Colon (tissue), 2 donors: ENCODE data around the gene WBP1L.
"Not testable (repeated sequence)": the region's sequence is repeated elsewhere in the genome, so short reads cannot be mapped to it uniquely, and the experiment has no call there.

ENCODE experiments used
- FAIRE-seq: peaks from 2 replicates; lab custom pipeline; 2012; peaks lifted over from hg19 to GRCh38; lab: Jason Lieb, UNC
- donor health status: control.
- donor health status: control.

WBP1L gene

DNA sequence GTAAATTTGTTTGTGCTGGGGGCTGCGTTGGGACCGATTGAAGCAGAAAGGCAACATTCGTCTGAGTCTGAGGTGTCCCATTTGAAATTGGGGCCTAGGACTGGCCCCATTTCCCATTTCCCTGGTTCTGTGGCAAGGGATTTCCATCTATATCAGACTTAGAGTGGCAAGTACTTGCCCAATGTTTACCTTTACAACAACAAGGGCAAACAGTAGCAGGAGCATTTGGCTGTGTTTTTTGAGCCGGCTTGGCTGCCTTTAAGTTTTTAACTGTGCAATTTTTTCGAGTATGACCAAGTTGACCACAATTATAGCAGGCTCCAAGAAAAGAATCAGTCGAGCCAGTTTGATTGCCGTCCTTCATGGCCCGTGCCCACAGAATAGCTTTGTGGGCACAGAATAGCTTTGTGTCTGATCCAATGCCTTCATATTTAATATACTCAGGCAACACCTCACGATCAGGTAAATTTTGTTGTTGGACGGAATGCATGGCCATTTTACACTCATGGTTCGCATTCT is 98.1 kb downstream of the WBP1L start:
- no peak for FAIRE-seq

GRCh38 chr10:102843139-102843538 is 99.4 kb downstream of the WBP1L start:
- FAIRE-seq = not testable (repeated sequence)

DNA sequence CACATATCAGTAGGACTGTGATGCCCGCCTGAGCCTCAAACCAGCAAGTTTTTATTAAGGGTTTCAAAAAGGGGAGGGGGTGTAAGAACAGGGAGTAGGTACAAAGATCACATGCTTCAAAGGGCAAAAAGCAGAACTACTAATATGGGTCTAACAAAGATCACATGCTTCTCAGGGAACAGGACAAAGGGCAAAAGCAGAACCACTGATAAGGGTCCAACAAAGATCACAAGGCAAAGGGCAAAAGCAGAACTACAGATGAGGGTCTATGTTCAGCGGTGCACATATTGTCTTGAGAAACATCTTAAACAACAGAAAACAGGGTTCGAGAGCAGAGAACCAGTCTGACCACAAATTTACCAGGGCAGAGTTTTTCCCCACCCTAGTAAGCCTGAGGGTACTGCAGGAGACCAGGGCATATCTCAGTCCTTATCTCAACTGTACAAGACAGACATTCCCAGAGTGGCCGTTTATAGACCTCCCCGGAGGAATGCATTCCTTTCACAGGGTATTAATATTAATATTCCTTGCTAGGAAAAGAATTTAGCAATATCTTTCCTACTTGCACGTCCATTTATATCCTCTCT is 100.5 kb downstream of the WBP1L start:
- not testable (repeated sequence) for FAIRE-seq

GRCh38 chr10:102845352-102845902 is 101.7 kb downstream of the WBP1L start:
- no peak for FAIRE-seq

DNA sequence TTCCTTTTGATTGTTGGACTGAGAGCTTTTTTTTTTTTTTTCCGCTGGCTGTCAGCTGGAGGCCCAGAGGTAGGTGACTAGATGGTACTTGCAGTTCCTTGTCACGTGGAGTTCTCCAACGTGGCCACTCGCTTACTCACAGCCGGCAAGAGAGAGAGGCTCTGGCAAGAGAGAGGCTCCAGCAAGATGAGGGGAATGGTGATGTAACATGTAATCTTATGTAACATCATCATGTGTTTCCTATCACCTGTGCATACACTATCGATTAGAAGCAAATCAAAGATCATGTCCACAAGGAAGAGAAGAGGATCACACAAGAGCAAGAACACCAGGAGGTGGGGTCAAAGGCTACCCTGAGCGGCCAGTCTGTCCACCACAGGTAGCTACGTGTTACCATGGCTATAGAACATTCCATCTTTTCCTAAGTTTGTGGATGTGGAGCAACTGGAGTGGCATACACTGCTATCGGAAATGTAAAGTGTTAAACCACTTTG is 106.3 kb downstream of the WBP1L start:
- FAIRE-seq = no peak

GRCh38 chr10:102853237-102853636 is 109.5 kb downstream of the WBP1L start:
- FAIRE-seq = not testable (repeated sequence)

DNA sequence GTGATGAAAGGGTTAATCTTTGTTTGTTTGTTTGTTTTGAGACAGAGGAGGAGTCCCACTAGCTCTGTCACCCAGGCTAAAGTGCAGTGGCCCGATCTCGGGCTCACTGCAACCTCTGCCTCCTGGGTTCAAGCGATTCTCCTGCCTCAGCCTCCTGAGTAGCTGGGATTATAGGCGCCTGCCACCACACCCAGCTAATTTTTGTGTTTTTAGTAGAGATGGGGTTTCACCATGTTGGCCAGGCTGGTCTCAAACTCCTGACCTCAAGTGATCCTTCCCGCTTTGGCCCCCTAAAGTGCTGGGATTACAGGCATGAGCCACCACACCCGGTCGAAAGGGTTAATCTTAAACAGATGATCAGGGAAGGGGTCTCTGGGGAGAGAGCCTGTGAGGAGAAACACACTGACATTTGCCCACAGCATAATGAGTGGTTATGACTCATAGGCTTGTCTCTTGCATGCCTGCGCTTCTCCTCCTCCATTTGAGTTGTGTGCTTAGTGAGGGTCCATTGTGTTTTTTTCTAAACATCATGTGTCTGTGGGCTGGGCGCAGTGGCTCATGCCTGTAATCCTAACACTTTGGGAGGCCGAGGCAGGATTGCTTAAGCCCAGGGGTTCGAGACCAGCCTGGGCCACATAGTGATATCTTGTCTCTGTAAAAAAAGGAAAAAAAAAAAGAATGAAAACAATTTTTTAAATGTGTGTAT is 112.1 kb downstream of the WBP1L start:
- FAIRE-seq = not testable (repeated sequence)

- FAIRE-seq = no peak
Observed at GRCh38 chr10:102856758-102857424, 113.1 kb downstream of the WBP1L start.

DNA sequence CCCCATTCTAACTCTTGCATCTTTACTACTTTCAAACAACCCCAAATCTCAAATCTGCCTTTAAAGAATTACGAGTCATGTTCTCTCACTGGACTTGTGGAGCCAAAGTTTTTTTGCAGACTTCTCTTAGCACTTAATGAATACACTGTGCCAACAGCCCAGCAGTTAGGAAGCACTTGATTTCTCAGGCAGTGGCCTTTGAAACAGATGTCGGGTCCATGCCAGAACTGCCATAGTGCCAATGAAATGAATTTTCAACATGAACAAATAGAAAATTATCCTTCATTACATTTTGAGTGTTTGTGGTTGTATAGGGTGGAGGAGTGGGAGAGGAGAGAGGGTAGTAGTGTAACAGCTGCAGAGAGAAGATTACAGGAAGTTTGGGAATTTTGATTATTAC is 116.2 kb downstream of the WBP1L start:
- no peak for FAIRE-seq

GRCh38 chr10:102863660-102864059 is 119.9 kb downstream of the WBP1L start:
- no peak for FAIRE-seq

- no peak for FAIRE-seq
Observed at GRCh38 chr10:102865620-102866019, 121.9 kb downstream of the WBP1L start.
